HCT116 (cell line): ENCODE data around the gene CCDC91.

Experiments used
- CEBPB ChIP-seq: IDR thresholded peaks from 2 replicates; pipeline ENCODE4 v1.6.1; 2012; ENCODE audit warnings: low read depth
- EZH2 ChIP-seq: fragments of 200-600 bp; sonication (generic); IDR thresholded peaks from 2 replicates; pipeline ENCODE4 v1.6.1; 2017; ENCODE audit warnings: antibody characterized with exemption, mixed run types
- FOSL1 ChIP-seq: IDR thresholded peaks from 2 replicates; pipeline ENCODE4 v1.6.1; 2012; ENCODE audit warnings: low read depth
- JUND ChIP-seq: IDR thresholded peaks from 2 replicates; pipeline ENCODE4 v1.6.1; 2012
- POLR2A ChIP-seq: IDR thresholded peaks from 2 replicates; pipeline ENCODE4 v1.7.0; 2011; ENCODE audit warnings: borderline replicate concordance; ENCODE audit not compliant: insufficient read depth, insufficient read length; ENCODE audit errors: extremely low read depth
- POLR2AphosphoS5 ChIP-seq: IDR thresholded peaks from 2 replicates; pipeline ENCODE4 v1.6.1; 2011; ENCODE audit warnings: mild to moderate bottlenecking, low read depth, low read length, moderate library complexity
- RAD21 ChIP-seq: IDR thresholded peaks from 2 replicates; pipeline ENCODE4 v1.6.1; 2012; ENCODE audit warnings: low read depth, mild to moderate bottlenecking
- SP1 ChIP-seq: IDR thresholded peaks from 2 replicates; pipeline ENCODE4 v1.6.1; 2012; ENCODE audit warnings: low read depth
- YY1 ChIP-seq: IDR thresholded peaks from 2 replicates; pipeline ENCODE4 v1.6.1; 2011; ENCODE audit warnings: low read length, low read depth, moderate library complexity, mild to moderate bottlenecking; ENCODE audit not compliant: insufficient replicate concordance; ENCODE audit errors: extremely low read depth
- ZFX ChIP-seq: fragments of 450-650 bp; IDR thresholded peaks from 2 replicates; pipeline ENCODE4 v1.6.1; 2017
- TF ChIP-seq, protein P1 (sequence below), 3 experiments: fragments of 200-600 bp in 1 of 3; sonication (generic) in 1 of 3; IDR thresholded peaks in 2 of 3; conservative IDR thresholded peaks in 1 of 3; 2 replicates each; pipeline ENCODE4 v1.5.1; 2012 to 2017; ENCODE audit warnings: low read depth in 2 of 3, low read length in 2 of 3, antibody characterized with exemption in 1 of 3, borderline replicate concordance in 1 of 3, control low read depth in 1 of 3, mild to moderate bottlenecking in 1 of 3, mixed read lengths in 1 of 3, mixed run types in 1 of 3, moderate library complexity in 1 of 3; ENCODE audit not compliant: insufficient read depth in 1 of 3
- TF ChIP-seq, protein P2 (sequence below): IDR thresholded peaks from 2 replicates; pipeline ENCODE4 v1.6.1; 2012; ENCODE audit warnings: low read depth
- TF ChIP-seq, protein P3 (sequence below): IDR thresholded peaks from 2 replicates; pipeline ENCODE4 v1.6.1; 2012

DNA sequence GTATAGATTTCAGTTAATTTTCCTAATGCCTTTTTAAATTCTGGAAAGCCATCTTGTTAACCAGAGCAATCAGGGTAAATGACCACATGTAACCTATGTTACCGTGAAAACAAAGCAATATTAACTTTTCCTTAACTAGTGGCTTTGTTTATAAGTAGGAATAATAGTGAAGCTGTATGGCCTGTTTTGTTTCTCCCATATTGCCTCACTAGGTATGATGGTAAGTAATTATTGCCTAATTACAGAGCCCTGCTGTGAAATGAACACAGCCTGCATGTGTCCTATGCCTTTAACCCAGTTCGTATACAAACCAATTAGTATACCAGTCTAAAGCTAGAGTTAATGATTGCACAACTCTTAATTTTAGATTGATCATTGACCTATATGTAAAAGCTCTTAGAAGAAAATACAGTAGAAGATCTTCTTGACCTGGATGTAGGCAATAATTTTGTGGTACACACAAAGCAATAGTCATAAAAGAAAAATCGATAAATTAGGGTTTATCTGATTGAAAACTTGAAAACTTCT is 249.9 kb downstream of the CCDC91 start:
- no peak for TF ChIP-seq EZH2
- TF ChIP-seq, protein P1, sequence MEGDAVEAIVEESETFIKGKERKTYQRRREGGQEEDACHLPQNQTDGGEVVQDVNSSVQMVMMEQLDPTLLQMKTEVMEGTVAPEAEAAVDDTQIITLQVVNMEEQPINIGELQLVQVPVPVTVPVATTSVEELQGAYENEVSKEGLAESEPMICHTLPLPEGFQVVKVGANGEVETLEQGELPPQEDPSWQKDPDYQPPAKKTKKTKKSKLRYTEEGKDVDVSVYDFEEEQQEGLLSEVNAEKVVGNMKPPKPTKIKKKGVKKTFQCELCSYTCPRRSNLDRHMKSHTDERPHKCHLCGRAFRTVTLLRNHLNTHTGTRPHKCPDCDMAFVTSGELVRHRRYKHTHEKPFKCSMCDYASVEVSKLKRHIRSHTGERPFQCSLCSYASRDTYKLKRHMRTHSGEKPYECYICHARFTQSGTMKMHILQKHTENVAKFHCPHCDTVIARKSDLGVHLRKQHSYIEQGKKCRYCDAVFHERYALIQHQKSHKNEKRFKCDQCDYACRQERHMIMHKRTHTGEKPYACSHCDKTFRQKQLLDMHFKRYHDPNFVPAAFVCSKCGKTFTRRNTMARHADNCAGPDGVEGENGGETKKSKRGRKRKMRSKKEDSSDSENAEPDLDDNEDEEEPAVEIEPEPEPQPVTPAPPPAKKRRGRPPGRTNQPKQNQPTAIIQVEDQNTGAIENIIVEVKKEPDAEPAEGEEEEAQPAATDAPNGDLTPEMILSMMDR (IDR thresholded peaks at IDR 0.05 in 2 of 3, conservative IDR thresholded peaks at IDR 0.05 in 1 of 3; ENCODE audit: borderline replicate concordance in 1 of 3, insufficient read depth in 1 of 3, low read depth in 2 of 3, low read length in 2 of 3), result no peak
- TF ChIP-seq, protein P2, sequence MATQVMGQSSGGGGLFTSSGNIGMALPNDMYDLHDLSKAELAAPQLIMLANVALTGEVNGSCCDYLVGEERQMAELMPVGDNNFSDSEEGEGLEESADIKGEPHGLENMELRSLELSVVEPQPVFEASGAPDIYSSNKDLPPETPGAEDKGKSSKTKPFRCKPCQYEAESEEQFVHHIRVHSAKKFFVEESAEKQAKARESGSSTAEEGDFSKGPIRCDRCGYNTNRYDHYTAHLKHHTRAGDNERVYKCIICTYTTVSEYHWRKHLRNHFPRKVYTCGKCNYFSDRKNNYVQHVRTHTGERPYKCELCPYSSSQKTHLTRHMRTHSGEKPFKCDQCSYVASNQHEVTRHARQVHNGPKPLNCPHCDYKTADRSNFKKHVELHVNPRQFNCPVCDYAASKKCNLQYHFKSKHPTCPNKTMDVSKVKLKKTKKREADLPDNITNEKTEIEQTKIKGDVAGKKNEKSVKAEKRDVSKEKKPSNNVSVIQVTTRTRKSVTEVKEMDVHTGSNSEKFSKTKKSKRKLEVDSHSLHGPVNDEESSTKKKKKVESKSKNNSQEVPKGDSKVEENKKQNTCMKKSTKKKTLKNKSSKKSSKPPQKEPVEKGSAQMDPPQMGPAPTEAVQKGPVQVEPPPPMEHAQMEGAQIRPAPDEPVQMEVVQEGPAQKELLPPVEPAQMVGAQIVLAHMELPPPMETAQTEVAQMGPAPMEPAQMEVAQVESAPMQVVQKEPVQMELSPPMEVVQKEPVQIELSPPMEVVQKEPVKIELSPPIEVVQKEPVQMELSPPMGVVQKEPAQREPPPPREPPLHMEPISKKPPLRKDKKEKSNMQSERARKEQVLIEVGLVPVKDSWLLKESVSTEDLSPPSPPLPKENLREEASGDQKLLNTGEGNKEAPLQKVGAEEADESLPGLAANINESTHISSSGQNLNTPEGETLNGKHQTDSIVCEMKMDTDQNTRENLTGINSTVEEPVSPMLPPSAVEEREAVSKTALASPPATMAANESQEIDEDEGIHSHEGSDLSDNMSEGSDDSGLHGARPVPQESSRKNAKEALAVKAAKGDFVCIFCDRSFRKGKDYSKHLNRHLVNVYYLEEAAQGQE, result no peak
- no peak for TF ChIP-seq YY1
- TF ChIP-seq SP1, result no peak
- TF ChIP-seq POLR2AphosphoS5, result no peak
- no peak for TF ChIP-seq JUND
- TF ChIP-seq ZFX, result no peak
- TF ChIP-seq CEBPB, result no peak
- no peak for TF ChIP-seq FOSL1
- TF ChIP-seq RAD21, result no peak
- TF ChIP-seq POLR2A, result no peak
- TF ChIP-seq, protein P3, sequence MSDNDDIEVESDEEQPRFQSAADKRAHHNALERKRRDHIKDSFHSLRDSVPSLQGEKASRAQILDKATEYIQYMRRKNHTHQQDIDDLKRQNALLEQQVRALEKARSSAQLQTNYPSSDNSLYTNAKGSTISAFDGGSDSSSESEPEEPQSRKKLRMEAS, result no peak
